ENCODE data around the gene BASP1. TPM values are rescaled to one million over a fixed set of nuclear protein-coding genes. Genes with fewer than 3 reads are reported as not detected.

Gene BASP1, protein sequence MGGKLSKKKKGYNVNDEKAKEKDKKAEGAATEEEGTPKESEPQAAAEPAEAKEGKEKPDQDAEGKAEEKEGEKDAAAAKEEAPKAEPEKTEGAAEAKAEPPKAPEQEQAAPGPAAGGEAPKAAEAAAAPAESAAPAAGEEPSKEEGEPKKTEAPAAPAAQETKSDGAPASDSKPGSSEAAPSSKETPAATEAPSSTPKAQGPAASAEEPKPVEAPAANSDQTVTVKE
- total RNA-seq = 46.9 TPM
- long read RNA-seq, partial matches to known transcripts = 0 of 8 reads
- long read RNA-seq, other reads (novel, unspliced or antisense) = 8 of 8 reads

DNA sequence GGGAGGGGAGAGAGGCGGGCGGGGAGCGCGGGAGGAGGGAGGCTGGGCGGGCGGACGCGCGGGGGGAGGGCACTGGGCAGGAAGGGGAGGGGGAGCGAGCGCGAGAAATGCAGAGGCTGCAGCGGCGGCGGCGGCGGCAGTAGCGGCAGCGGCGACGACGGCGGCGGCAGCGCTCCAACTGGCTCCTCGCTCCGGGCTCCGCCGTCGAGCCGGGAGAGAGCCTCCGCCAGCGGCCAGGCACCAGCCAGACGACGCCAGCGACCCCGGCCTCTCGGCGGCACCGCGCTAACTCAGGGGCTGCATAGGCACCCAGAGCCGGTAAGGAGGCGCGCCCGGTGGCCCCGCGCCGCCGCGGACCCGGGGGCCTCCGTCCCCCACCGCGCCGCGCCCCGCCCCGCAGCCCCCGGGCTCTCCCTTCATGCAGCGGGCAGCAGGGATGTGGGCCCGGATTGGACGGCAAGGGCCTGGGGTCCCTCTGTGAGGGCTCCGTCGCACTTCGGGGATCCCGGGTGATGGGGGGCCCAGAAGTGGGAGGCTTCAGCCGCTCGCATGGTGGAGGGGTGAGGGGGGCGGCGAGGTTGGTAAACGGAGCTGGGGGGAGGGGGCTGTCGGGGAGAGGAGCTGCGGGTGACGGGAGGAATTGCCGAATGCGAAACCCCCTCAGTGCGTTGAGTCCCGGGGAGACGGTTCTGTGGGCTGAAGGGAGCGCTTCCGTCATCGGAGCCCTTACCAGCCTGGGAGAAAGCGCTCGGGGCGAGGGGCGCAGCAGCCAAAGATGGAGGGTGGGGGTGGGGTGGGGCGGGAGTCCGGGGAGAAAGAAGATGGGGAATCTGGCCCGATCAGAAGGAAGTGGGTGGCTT, at the start of gene BASP1:
Gene BASP1, plus strand, starts transcription at position 139 of the 860 bp plus-strand sequence. CDS start 57,586 bp downstream, outside the sequence.
- peak; percentile 92 for DNase-seq (ENCODE audit: low spot score)

- DNase-seq (ENCODE audit: low spot score) = no peak
These were observed 47.9 kb upstream of the BASP1 start for GRCh38 chr5:17169507-17169906.

- DNase-seq (ENCODE audit: low spot score) = no peak
These were observed 44.6 kb upstream of the BASP1 start for GRCh38 chr5:17172791-17173190.

DNA sequence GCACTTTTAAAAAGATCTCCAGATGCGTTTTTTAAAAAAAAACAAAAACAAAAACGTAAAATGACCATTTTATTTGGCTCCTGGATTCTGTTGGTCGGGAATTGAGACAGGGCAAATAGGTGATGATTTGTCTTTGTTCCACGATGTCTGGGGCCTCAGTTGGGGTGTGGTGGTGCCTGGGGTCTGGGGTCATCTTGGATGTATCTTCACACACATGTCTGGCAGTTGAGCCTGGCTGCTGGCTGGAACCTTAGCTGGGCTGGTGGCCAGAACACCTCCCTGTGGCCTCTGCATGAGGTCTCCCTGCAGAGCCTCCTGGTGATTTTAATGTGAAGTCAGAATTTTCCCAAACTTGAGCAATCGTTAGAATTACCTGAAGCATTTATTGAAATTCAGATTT, 42.5 kb upstream of the BASP1 start:
- DNase-seq (ENCODE audit: low spot score) = no peak

- DNase-seq (ENCODE audit: low spot score) = no peak
These were observed 39.7 kb upstream of the BASP1 start for GRCh38 chr5:17177501-17178372.

- DNase-seq (ENCODE audit: low spot score) = no peak
These were observed 39.1 kb upstream of the BASP1 start for GRCh38 chr5:17178373-17178675.

DNA sequence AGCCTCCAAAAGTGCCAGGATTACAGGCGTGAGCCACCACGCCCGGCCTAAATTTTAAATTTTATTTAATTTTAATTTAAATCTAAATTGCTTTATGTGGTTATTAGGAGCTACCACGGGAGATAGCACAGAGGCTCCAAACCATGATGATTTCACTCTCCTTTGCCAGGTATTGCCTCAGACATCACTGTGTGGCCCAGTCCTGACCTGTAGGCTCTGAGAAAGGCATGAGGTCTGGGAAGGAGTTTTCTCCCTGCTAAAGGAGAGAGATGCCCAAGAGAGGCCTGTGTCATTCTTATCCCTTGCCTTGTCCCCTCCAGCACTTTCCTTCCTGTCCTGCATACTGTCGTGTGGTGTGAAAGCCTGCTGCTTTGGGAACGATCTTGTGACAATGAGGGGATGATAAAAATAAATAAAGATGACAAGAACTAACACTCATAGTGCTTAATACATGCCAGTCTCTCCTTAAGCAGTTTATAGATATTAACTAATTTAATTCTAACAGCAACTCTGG, 37.0 kb upstream of the BASP1 start:
- no peak for DNase-seq (ENCODE audit: low spot score)

DNA sequence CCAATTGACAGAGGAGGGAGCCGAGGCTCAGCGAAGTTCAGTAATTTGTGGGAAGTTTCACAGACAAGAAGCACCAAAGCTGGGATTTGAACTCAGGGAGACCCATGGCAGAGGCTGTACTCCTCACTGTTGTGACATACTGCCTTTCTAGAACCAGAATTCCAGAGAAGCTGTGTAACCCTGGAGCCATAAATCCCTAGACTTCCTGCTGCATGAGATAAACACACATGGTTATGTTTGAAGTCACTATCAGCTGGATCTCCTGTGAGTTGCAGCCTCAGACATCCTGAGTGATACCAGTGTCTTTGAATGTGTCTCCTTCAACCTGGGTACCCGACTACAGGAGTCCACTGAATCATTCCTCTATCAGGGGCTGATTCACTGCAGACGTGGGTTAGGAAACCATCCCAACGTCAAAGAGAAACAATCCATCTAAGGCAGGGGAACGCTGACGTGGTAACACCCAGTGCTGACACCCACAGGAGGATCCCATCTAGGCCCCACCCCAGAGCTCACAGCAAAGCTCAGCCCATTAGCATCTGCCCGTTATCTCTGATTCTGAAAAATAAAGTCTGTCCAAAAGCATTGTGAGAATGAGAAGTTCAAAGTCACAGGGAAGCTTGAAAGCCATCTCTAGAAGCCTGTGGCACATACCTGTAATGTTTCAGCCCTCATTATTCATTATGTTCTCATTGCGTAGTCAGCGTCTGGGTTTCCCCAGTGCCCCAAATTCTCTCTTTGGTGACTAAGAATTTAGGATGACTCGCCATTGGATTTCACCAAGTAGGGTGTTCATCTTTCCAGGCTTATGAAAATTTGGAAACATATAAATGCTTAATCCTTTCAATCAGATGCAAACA, 36.3 kb upstream of the BASP1 start:
- DNase-seq (ENCODE audit: low spot score) = no peak

DNA sequence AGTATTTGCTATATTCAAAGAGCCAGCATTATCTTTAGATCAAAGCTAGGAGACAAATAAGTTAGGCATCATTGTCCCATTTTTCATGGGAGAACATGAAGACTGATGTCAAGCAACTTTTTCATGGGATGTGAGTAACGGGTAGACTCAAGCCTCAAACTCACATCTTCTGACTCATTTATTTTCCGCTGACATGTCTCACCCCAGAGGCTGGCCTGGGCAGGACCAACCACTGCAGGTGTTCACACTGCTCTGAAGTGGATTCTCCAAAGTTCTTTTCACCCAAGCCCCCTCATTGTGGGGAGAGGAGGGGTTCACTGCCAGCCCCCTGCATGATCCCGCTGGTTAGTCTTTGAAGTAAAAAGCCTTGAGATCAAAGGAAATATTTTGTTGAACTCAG, 34.9 kb upstream of the BASP1 start:
- no peak for DNase-seq (ENCODE audit: low spot score)

DNA sequence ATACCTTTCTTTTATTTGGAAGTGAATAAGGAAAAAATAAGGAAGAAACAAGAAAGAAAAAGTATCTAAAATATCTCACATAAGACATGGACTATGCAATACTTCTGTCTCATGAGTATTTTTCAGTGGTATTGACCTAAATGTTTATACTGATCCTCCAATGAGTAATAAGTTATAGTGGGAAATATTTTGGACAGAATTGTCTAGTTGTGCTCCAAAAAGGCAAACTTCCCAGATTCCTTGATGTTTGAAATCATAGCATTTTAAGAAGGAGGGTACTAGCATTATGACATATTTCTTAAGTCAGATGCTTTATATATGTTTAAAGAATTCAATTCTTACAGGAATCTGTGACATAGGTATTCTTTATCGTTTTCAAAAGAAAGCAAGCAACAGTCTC, 34.5 kb upstream of the BASP1 start:
- no peak for DNase-seq (ENCODE audit: low spot score)

DNA sequence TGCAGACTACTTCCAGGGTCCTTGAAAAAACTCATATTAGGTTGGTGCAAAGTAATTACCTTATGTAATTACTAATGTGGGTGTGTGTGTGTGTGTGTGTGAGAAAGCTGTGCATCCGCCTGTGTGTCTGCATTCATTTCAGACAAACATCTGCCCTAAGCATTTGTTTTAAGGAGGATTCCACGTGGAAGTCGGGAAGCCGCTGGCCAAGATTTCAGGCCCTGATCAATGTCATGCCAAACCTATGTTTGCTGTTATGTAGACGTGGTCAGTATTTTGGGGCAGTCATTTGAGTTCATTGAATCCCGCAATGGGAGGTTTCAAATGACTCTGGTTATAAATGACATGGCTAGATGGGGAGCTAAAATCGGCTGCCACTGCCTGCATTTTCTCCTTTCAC, 33.6 kb upstream of the BASP1 start:
- DNase-seq (ENCODE audit: low spot score) = no peak

GRCh38 chr5:17184588-17184987, 32.8 kb upstream of the BASP1 start:
- DNase-seq (ENCODE audit: low spot score) = no peak

DNA sequence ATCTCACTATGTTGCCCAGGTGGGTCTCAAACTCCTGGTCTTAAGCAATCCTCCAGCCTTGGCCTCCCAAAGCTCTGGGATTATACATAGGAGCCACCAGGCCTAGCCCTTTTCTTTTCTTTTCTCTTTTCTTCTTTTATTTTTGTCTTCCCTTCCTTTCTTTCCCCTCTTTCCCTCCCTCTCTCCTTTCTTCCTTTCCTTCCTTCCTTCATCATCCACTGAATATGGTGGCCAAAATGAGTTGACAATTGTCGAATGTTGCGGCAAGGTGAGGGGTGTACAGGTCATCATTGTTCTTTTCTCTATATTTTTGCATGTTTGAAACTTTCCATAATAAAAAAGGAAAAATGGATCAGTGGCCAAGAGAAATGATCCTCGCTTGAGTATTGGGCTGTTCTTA, 32.1 kb upstream of the BASP1 start:
- DNase-seq (ENCODE audit: low spot score) = no peak

- DNase-seq (ENCODE audit: low spot score) = no peak
These were observed 31.7 kb upstream of the BASP1 start for GRCh38 chr5:17185773-17186172.

GRCh38 chr5:17186256-17186655, 31.2 kb upstream of the BASP1 start:
- no peak for DNase-seq (ENCODE audit: low spot score)

- DNase-seq (ENCODE audit: low spot score) = no peak
These were observed 30.2 kb upstream of the BASP1 start for GRCh38 chr5:17187011-17187785.

- DNase-seq (ENCODE audit: low spot score) = no peak
These were observed 29.7 kb upstream of the BASP1 start for GRCh38 chr5:17187786-17188170.

DNA sequence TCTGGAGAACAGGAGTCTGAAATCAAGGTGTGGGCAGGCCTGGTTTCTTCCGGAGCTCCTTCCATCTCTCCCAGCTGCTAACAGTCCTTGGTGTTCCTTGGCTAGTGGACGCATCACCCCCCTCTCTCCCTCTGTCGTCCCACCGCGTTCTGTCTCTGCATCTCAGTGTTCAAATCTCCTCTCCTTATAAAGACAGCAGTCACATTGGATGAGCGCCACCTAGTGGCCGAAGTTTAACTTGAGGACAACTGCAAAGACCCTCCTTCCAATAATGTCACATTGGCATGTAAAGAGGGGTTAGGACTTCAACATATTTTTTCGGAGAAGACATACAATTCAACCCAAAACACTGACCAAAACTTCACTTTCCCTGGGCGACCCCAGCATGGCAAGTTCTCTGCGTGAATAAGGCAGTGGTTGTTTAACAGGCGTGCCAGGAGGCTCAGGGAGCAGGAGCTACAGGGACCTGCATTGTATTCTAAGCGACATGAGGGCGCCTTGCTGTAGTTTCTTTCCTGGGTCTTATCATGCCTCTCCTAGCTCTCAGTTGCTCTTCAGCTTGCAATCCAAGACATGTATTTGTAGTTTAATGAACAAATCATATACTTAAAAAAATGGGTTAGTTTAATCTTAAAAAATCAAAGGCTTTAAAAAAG, 27.9 kb upstream of the BASP1 start:
- DNase-seq (ENCODE audit: low spot score) = no peak

DNA sequence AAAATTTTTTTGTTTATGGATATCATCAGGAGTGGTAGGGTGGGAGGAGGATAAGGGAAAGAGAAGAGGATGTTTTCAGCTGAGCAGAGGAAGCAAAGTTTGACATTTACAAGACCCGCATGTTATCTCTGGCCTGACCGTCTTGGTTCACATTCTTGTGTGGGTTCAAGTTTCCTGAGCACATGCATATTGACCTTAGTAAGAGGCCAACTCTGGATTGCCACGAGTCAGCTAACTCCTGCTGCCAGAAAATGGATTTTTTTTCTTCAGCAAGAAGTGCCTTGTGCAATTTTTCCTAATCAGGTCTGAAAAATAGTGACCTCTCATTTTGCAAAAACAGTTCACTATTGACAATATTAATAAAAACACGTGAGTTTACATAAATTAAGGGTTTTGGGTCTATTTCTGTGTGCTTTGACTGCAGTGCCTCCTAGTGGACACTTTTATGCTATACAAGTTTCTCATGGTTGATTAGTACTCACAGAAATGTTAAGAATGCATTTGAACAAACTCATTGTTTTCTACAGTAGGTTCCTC, 27.1 kb upstream of the BASP1 start:
- DNase-seq (ENCODE audit: low spot score) = no peak
